K562 (cell line): ENCODE data around the gene IFFO2. TPM values are rescaled to one million over a fixed set of nuclear protein-coding genes. Genes with fewer than 3 reads are reported as not detected.

Experiments used
- ARNT ChIP-seq, 2 experiments: fragments of 450-650 bp; IDR thresholded peaks; 2 replicates each; pipeline ENCODE4 v1.6.1; 2016; ENCODE audit warnings: mild to moderate bottlenecking in 1 of 2
- HMG20B ChIP-seq: fragments of 250-450 bp; sonication (Bioruptor Pico); IDR thresholded peaks from 2 replicates; pipeline ENCODE4 v1.5.0; 2021; ENCODE audit warnings: mild to moderate bottlenecking
- ZNF764 ChIP-seq: fragments of 250-450 bp; sonication (Bioruptor Pico); IDR thresholded peaks from 2 replicates; pipeline ENCODE4 v1.4.0; 2020; ENCODE audit warnings: low read depth, mild to moderate bottlenecking, moderate library complexity
- polyA plus RNA-seq, 8 experiments: library from polyadenylated mRNA; depleted of rRNA in 4 of 8; stranded (reverse) in 5 of 8; unstranded in 3 of 8; fragments of >200 nt; fragmentation: Nextera tagmentation in 2 of 8; fragmentation: Illumina TruSeq in 1 of 8; extraction: Ambion mirVana in 2 of 8; extraction: Trizol in 1 of 8; gene quantifications; 2 replicates each; pipeline versions ENCODE4 v1.2.1 to v1.2.3, GENCODE V29; 2011 to 2014; ENCODE audit warnings: inconsistent platforms in 1 of 8, missing spikeins in 1 of 8
- total RNA-seq, 7 experiments: library from RNA; depleted of rRNA in 6 of 7; stranded (reverse); fragments of >200 nt in 6 of 7; fragmentation: Illumina TruSeq in 2 of 7; extraction: Trizol in 2 of 7; gene quantifications; 2 replicates each; pipeline versions ENCODE4 v1.2.1 to v1.2.3, GENCODE V29; 2011 to 2021; ENCODE audit warnings: low replicate concordance in 1 of 7
- TF ChIP-seq, protein P1 (sequence below): fragments of 450-650 bp; formaldehyde crosslinking; IDR thresholded peaks from 2 replicates; pipeline ENCODE4 v1.4.0; 2022; ENCODE audit warnings: mild to moderate bottlenecking, moderate library complexity
- TF ChIP-seq, protein P2 (sequence below), 2 experiments: IDR thresholded peaks in 1 of 2; conservative IDR thresholded peaks in 1 of 2; 2 replicates each; pipeline ENCODE4 v1.6.1; 2016; ENCODE audit warnings: low read depth in 2 of 2, mild to moderate bottlenecking in 1 of 2, missing compliant biosample characterization in 1 of 2, missing genetic modification characterization in 1 of 2, moderate library complexity in 1 of 2

Gene IFFO2
- total and polyA plus RNA-seq, 9 of the 15 experiments (the other 6 are each of a cell fraction or from before 2014, with no cell fraction given), result 0.15 to 1.0 (median 0.44) TPM; not detected in 2

DNA sequence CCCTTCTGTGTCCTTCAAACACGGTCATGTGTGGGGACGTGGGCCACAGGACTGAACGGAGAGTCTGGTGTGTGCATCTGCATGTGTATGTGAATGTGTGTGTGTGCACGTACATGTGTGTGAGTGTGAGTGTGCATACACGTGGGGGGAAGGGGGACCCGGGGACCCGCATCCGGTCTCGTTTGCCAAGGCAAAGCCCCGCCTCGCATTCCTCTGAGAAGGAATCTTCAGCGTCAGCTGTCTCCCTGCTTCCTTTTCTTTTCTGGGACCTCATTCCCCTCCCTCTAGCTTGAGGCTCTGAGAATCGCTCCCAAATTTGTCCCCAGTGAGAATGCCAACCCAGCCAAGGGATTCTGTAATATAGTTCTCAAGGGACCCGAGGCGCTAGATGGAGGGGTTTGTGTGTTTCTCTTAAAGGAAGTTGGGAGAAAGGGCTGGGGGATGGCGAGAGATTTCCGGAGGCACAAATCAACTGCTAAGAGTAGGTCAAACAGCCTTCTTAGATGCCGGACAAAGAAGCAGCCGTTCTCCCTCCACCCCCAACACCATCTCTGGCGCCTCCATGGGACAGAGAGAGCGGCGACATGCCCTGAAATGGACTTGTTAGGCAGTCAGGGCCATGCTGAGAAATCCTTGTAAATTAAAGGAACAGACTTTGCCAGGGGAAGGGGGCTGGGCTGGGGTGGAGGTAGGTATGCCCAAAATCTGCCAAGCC is 6.6 kb downstream of the IFFO2 start (continued):
- TF ChIP-seq ZNF764 (no peak), HMG20B (no peak), ARNT (IDR thresholded peaks at IDR 0.05) (no peak)
- TF ChIP-seq, protein P1, sequence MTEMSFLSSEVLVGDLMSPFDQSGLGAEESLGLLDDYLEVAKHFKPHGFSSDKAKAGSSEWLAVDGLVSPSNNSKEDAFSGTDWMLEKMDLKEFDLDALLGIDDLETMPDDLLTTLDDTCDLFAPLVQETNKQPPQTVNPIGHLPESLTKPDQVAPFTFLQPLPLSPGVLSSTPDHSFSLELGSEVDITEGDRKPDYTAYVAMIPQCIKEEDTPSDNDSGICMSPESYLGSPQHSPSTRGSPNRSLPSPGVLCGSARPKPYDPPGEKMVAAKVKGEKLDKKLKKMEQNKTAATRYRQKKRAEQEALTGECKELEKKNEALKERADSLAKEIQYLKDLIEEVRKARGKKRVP (CRISPR knock-in tag), result no peak
- TF ChIP-seq, protein P2, sequence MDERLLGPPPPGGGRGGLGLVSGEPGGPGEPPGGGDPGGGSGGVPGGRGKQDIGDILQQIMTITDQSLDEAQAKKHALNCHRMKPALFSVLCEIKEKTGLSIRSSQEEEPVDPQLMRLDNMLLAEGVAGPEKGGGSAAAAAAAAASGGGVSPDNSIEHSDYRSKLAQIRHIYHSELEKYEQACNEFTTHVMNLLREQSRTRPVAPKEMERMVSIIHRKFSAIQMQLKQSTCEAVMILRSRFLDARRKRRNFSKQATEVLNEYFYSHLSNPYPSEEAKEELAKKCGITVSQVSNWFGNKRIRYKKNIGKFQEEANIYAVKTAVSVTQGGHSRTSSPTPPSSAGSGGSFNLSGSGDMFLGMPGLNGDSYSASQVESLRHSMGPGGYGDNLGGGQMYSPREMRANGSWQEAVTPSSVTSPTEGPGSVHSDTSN (CRISPR knock-in tag; IDR thresholded peaks at IDR 0.05; ENCODE audit: low read depth), result no peak
- TF ChIP-seq, protein P2 (tag; conservative IDR thresholded peaks at IDR 0.05; ENCODE audit: low read depth), result no peak
